ENCODE data around the gene MBD3L5. TPM values are rescaled to one million over a fixed set of nuclear protein-coding genes. Genes with fewer than 3 reads are reported as not detected.
A peak's percentile ranks its signal among the peaks of the same experiment; 100 is the strongest.

MBD3L5 gene
- total and polyA plus RNA-seq, 9 of the 15 experiments (the other 6 are each of a cell fraction or from before 2014, with no cell fraction given) = not detected

- TF ChIP-seq SPI1 (IDR thresholded peaks at IDR 0.05; ENCODE audit: borderline replicate concordance, low read depth, low read length) (peak; percentile 34; the same call in 1 of the 2 replicates), KDM2B (CRISPR knock-in tag; IDR thresholded peaks at IDR 0.05) (no peak)
Observed at GRCh38 chr19:7069042-7069903, 38.9 kb downstream of the MBD3L5 start, which contains the start of gene ZNF557 (continued).

- H3K9ac ChIP-seq (ENCODE audit: insufficient read depth in 1 of 2, low read depth in 2 of 2, low read length in 2 of 2) = peak overlapping the region; percentile 88 to 92
- DNase-seq (ENCODE audit: extremely low read depth in 1 of 4, low spot score in 3 of 4) (no peak), ATAC-seq (peak; percentile 40), FAIRE-seq (no peak)
- peaks cover 13% of the 10 kb centered on the region for H3K79me2 ChIP-seq (ENCODE audit: control insufficient read depth, insufficient read depth, low read length)
- intact Hi-C loops (cut with micrococcal nuclease) (no loop called here), in situ Hi-C loops (cut with MboI) (loop anchor here (5.0 kb wide), 1 partner anchor 43 kb away; no protein-coding TSS in a partner anchor)
- no peaks in the 10 kb centered on the region for H3K9me1 ChIP-seq (ENCODE audit: control insufficient read depth, insufficient read depth, low read length)
- peaks cover 3 to 8% of the 10 kb centered on the region in 2 experiments; a peak in 2 of 5 replicates for H3K4me1 ChIP-seq (replicated peaks in 1 of 2; ENCODE audit: control insufficient read depth in 2 of 2, insufficient read depth in 2 of 2, low read length in 2 of 2)
- POLR2A ChIA-PET = interaction anchor here (1.5 to 1.7 kb wide), 3 partner anchors 8 to 30 kb away, joined by 5 to 7 read pairs (median 6); no protein-coding TSS in a partner anchor
- CTCF ChIA-PET (ENCODE audit: low intra/inter-chr PET ratio) = interaction anchor here (0.6 kb wide), 1 partner anchor 318 kb away, joined by 3 read pairs; no protein-coding TSS in a partner anchor
- no peaks in the 10 kb centered on the region for H3K9me3 ChIP-seq (replicated peaks; ENCODE audit: control insufficient read depth, insufficient read depth, low read depth, low read length)
- peak overlapping the region; percentile 98 for H3K4me3 ChIP-seq
- peak overlapping the region; percentile 92 for H3K4me2 ChIP-seq (ENCODE audit: insufficient read depth, low read length)
- peaks cover 32% of the 10 kb centered on the region for H3K36me3 ChIP-seq (ENCODE audit: control insufficient read depth, insufficient read depth, low read length)
- TF ChIP-seq YY1 (IDR thresholded peaks at IDR 0.05; ENCODE audit: borderline replicate concordance in 1 of 3, control insufficient read depth in 1 of 3, extremely low read depth in 1 of 3, insufficient read depth in 3 of 3, insufficient read length in 1 of 3, insufficient replicate concordance in 2 of 3, low read depth in 1 of 3, low read length in 2 of 3) (peak in 1 of 3 experiments; percentile 43), NBN (IDR thresholded peaks at IDR 0.05; ENCODE audit: low read depth) (no peak), HBP1 (CRISPR knock-in tag; IDR thresholded peaks at IDR 0.05) (no peak), ATF7 (IDR thresholded peaks at IDR 0.05) (no peak), ZFP91 (CRISPR knock-in tag; IDR thresholded peaks at IDR 0.05) (peak; percentile 39; the same call in 1 of the 2 replicates), MBD2 (IDR thresholded peaks at IDR 0.05; ENCODE audit: borderline replicate concordance, low read depth) (no peak), NR2F6 (CRISPR knock-in tag; IDR thresholded peaks at IDR 0.05) (no peak), RBBP5 (IDR thresholded peaks at IDR 0.05; ENCODE audit: borderline replicate concordance, insufficient read depth, low read length, poor library complexity, severe bottlenecking) (peak; percentile 50), XRCC3 (IDR thresholded peaks at IDR 0.05) (no peak)
- H4K20me1 ChIP-seq (replicated peaks; ENCODE audit: control insufficient read depth, insufficient read depth, low read length) = no peaks in the 10 kb centered on the region
- H3K27me3 ChIP-seq (ENCODE audit: control insufficient read depth in 2 of 2, insufficient read depth in 2 of 2, low read length in 2 of 2) = no peaks in the 10 kb centered on the region
- H3K27ac ChIP-seq (ENCODE audit: extremely low read depth, low read depth, low read length) = peak overlapping the region; percentile 92
- peak overlapping the region; percentile 100 for H2AFZ ChIP-seq (ENCODE audit: low read depth, low read length)
- BruUV-seq (replicated peaks) = no TSS peak
- under 1% methylated on average over 12 of the region's 12 CpGs for WGBS (ENCODE audit: insufficient coverage, low coverage, missing lambda C conversion rate)
Observed at GRCh38 chr19:7069904-7070226, 39.5 kb downstream of the MBD3L5 start.

All from K562 (cell line).